ENCODE data around the gene ZNF761. TPM values are rescaled to one million over a fixed set of nuclear protein-coding genes. Genes with fewer than 3 reads are reported as not detected.
A peak's percentile ranks its signal among the peaks of the same experiment; 100 is the strongest.
"Not testable (repeated sequence)": the region's sequence is repeated elsewhere in the genome, so short reads cannot be mapped to it uniquely, and the experiment has no call there.

ZNF761 gene
- total and polyA plus RNA-seq, 7 experiments from 2014 or later = 8.0 to 18.8 (median 13.1) TPM

- Mint-ChIP-seq H3K9me3 (peaks cover 0 to 40% (median 17%) of the 10 kb centered on the region in 11 donors), H3K27ac (peak within 1 kb of the TSS; percentile 89 to 97 (median 94)), H3K36me3 (peaks cover 7 to 42% (median 25%) of the 10 kb centered on the region in 5 donors), H3K27me3 (no peaks in the 10 kb centered on the region), H3K4me1 (peaks cover 13 to 40% (median 31%) of the 10 kb centered on the region in 7 donors), H3K4me3 (peak within 1 kb of the TSS; percentile 88 to 97 (median 93))
- ChIA-PET POLR2A (interaction anchor here (0.6 to 1.1 kb wide), 4 partner anchors 21 to 432 kb away, joined by 3 read pairs; no protein-coding TSS in a partner anchor), CTCF (interaction anchor here (0.6 to 0.7 kb wide), 2 partner anchors 30 to 64 kb away, joined by 3 read pairs; no protein-coding TSS in a partner anchor)
- Histone ChIP-seq H3K9me3 (ENCODE audit: control insufficient read depth in 2 of 3, low read length in 3 of 3) (peaks cover 0 to 17% (median 0%) of the 10 kb centered on the region in 3 experiments), H3K27ac (ENCODE audit: low read depth, low read length) (peak within 1 kb of the TSS; percentile 82), H3K27me3 (ENCODE audit: control insufficient read depth in 2 of 2, insufficient read depth in 2 of 2, low read length in 2 of 2) (no peaks in the 10 kb centered on the region), H3K4me1 (ENCODE audit: control insufficient read depth in 2 of 2, insufficient read depth in 2 of 2, low read length in 2 of 2) (peaks cover 5 to 8% of the 10 kb centered on the region in 2 donors), H3K4me3 (ENCODE audit: low read length) (peak within 1 kb of the TSS; percentile 97), H3K36me3 (ENCODE audit: control insufficient read depth in 2 of 3, insufficient read depth in 3 of 3, low read length in 3 of 3) (peaks cover 0 to 15% (median 4%) of the 10 kb centered on the region in 3 experiments)
- peak; percentile 92 to 99 (median 97) for DNase-seq
- intact Hi-C loops (cut with micrococcal nuclease) = loop anchor here (1.0 to 5.0 kb wide), 15 partner anchors 30 to 1255 kb away; partner anchors contain the start of genes ZNF160 (in 2 of the 2), ZNF525 (in 2 of the 2), ZNF761 (in 2 of the 2) and ZNF816 (in 2 of the 2)
- ATAC-seq = peak; percentile 100
Observed at GRCh38 chr19:53394974-53395839, 36.6 kb upstream of the ZNF761 start, which contains the start of gene ZNF765. TSS of gene ZNF765 (plus strand) at chr19:53395149. CDS start at chr19:53398016, 2,867 bp downstream.

- peak in 3 of 9 donors; percentile 1 to 7 (median 2) for DNase-seq
- H3K9me3 Mint-ChIP-seq = peaks cover 0 to 40% (median 15%) of the 10 kb centered on the region in 11 donors
- H3K4me1 ChIP-seq (ENCODE audit: control insufficient read depth in 2 of 2, insufficient read depth in 2 of 2, low read length in 2 of 2); ATAC-seq; H3K27me3 ChIP-seq (ENCODE audit: control insufficient read depth in 2 of 2, insufficient read depth in 2 of 2, low read length in 2 of 2); H3K27me3 Mint-ChIP-seq; CTCF ChIA-PET: not testable (repeated sequence)
- peaks cover 0 to 12% (median 0%) of the 10 kb centered on the region in 3 experiments for H3K9me3 ChIP-seq (ENCODE audit: control insufficient read depth in 2 of 3, low read length in 3 of 3)
- peaks cover 13 to 43% (median 33%) of the 10 kb centered on the region in 7 donors for H3K4me1 Mint-ChIP-seq
- intact Hi-C loops (cut with micrococcal nuclease) = loop anchor here (1.0 to 5.0 kb wide), 15 partner anchors 31 to 1256 kb away; partner anchors contain the start of genes ZNF160 (in 2 of the 2), ZNF525 (in 2 of the 2), ZNF761 (in 2 of the 2) and ZNF816 (in 2 of the 2)
- H3K36me3 ChIP-seq (ENCODE audit: control insufficient read depth in 2 of 3, insufficient read depth in 3 of 3, low read length in 3 of 3) = peaks cover 0 to 21% (median 6%) of the 10 kb centered on the region in 3 experiments
- H3K4me3 Mint-ChIP-seq = peak overlapping the region; percentile 88 to 97 (median 93)
- H3K27ac ChIP-seq (ENCODE audit: low read depth, low read length) = peak overlapping the region; percentile 82
- H3K4me3 ChIP-seq (ENCODE audit: low read length) = peak overlapping the region; percentile 97
- peaks cover 9 to 48% (median 32%) of the 10 kb centered on the region in 5 donors for H3K36me3 Mint-ChIP-seq
- peak overlapping the region; percentile 89 to 97 (median 94) for H3K27ac Mint-ChIP-seq
- POLR2A ChIA-PET = interaction anchor here (0.6 kb wide), 1 partner anchor 432 kb away, joined by 3 read pairs; no protein-coding TSS in a partner anchor
Observed at GRCh38 chr19:53395840-53396524, 35.8 kb upstream of the ZNF761 start.

GRCh38 chr19:53396525-53396868 is 35.3 kb upstream of the ZNF761 start:
- Histone ChIP-seq H3K36me3 (ENCODE audit: control insufficient read depth in 2 of 3, insufficient read depth in 3 of 3, low read length in 3 of 3) (peaks cover 0 to 23% (median 6%) of the 10 kb centered on the region in 3 experiments), H3K4me1 (ENCODE audit: control insufficient read depth in 2 of 2, insufficient read depth in 2 of 2, low read length in 2 of 2) (peaks cover 5 to 8% of the 10 kb centered on the region in 2 donors), H3K27ac (ENCODE audit: low read depth, low read length) (peak overlapping the region; percentile 82), H3K27me3 (ENCODE audit: control insufficient read depth in 2 of 2, insufficient read depth in 2 of 2, low read length in 2 of 2) (no peaks in the 10 kb centered on the region), H3K4me3 (ENCODE audit: low read length) (no peak overlapping the region), H3K9me3 (ENCODE audit: control insufficient read depth in 2 of 3, low read length in 3 of 3) (peaks cover 0 to 11% (median 0%) of the 10 kb centered on the region in 3 experiments)
- Mint-ChIP-seq H3K9me3 (peaks cover 0 to 40% (median 13%) of the 10 kb centered on the region in 11 donors), H3K4me1 (peaks cover 13 to 43% (median 33%) of the 10 kb centered on the region in 7 donors), H3K4me3 (peak overlapping the region; percentile 45 to 97 (median 93)), H3K27me3 (no peaks in the 10 kb centered on the region), H3K36me3 (peaks cover 11 to 51% (median 37%) of the 10 kb centered on the region in 5 donors), H3K27ac (peak overlapping the region in 3 of 9 donors; percentile 69 to 94 (median 92))
- intact Hi-C loops (cut with micrococcal nuclease) = loop anchor here in 1 of 2 donors (5.0 kb wide), 1 partner anchor 294 kb away; the partner anchor contains the start of gene ZNF160
- no peak for DNase-seq
- ChIA-PET POLR2A (no interaction called here), CTCF (no interaction called here)
- no peak for ATAC-seq

- H3K4me1 ChIP-seq (ENCODE audit: control insufficient read depth in 2 of 2, insufficient read depth in 2 of 2, low read length in 2 of 2); POLR2A ChIA-PET; H3K27me3 Mint-ChIP-seq; CTCF ChIA-PET; H3K27me3 ChIP-seq (ENCODE audit: control insufficient read depth in 2 of 2, insufficient read depth in 2 of 2, low read length in 2 of 2); ATAC-seq; DNase-seq; H3K4me3 ChIP-seq (ENCODE audit: low read length); H3K27ac ChIP-seq (ENCODE audit: low read depth, low read length); H3K27ac Mint-ChIP-seq: not testable (repeated sequence)
- peaks cover 13 to 43% (median 33%) of the 10 kb centered on the region in 7 donors for H3K4me1 Mint-ChIP-seq
- intact Hi-C loops (cut with micrococcal nuclease) = loop anchor here in 1 of 2 donors (5.0 kb wide), 1 partner anchor 296 kb away; the partner anchor contains the start of gene ZNF160
- Histone ChIP-seq H3K9me3 (ENCODE audit: control insufficient read depth in 2 of 3, low read length in 3 of 3) (peaks cover 0 to 15% (median 0%) of the 10 kb centered on the region in 3 experiments), H3K36me3 (ENCODE audit: control insufficient read depth in 2 of 3, insufficient read depth in 3 of 3, low read length in 3 of 3) (peaks cover 5 to 30% (median 13%) of the 10 kb centered on the region in 3 experiments)
- peaks cover 11 to 66% (median 49%) of the 10 kb centered on the region in 5 donors for H3K36me3 Mint-ChIP-seq
- H3K9me3 Mint-ChIP-seq = peaks cover 0 to 44% (median 21%) of the 10 kb centered on the region in 11 donors
- H3K4me3 Mint-ChIP-seq = peak overlapping the region in 3 of 10 donors; percentile 17 to 29 (median 22)
Observed at GRCh38 chr19:53397918-53398317, 33.9 kb upstream of the ZNF761 start.

- H3K36me3 Mint-ChIP-seq = peaks cover 29 to 76% (median 64%) of the 10 kb centered on the region in 5 donors
- Histone ChIP-seq H3K4me1 (ENCODE audit: control insufficient read depth in 2 of 2, insufficient read depth in 2 of 2, low read length in 2 of 2) (no peaks in the 10 kb centered on the region), H3K4me3 (ENCODE audit: low read length) (no peak overlapping the region), H3K9me3 (ENCODE audit: control insufficient read depth in 2 of 3, low read length in 3 of 3) (peaks cover 14 to 86% (median 39%) of the 10 kb centered on the region in 3 experiments), H3K27ac (ENCODE audit: low read depth, low read length) (no peak overlapping the region), H3K27me3 (ENCODE audit: control insufficient read depth in 2 of 2, insufficient read depth in 2 of 2, low read length in 2 of 2) (no peaks in the 10 kb centered on the region), H3K36me3 (ENCODE audit: control insufficient read depth in 2 of 3, insufficient read depth in 3 of 3, low read length in 3 of 3) (peaks cover 10 to 31% (median 30%) of the 10 kb centered on the region in 3 experiments)
- H3K4me1 Mint-ChIP-seq = no peaks in the 10 kb centered on the region
- H3K27me3 Mint-ChIP-seq = no peaks in the 10 kb centered on the region
- H3K4me3 Mint-ChIP-seq = no peak overlapping the region
- ChIA-PET POLR2A (no interaction called here), CTCF (no interaction called here)
- peaks cover 3 to 99% (median 78%) of the 10 kb centered on the region in 11 donors for H3K9me3 Mint-ChIP-seq
- intact Hi-C loops (cut with micrococcal nuclease) = no loop called here
- ATAC-seq = no peak
- H3K27ac Mint-ChIP-seq = no peak overlapping the region
- DNase-seq = no peak
Observed at GRCh38 chr19:53409505-53410204, 22.1 kb upstream of the ZNF761 start.

Measured in naive thymus-derived CD4-positive, alpha-beta T cell (primary cell).